EL (cell line): ENCODE data around the gene DNM1.
"Not testable (repeated sequence)": the region's sequence is repeated elsewhere in the genome, so short reads cannot be mapped to it uniquely, and the experiment has no call there.

Experiments
- DNase-seq: peaks from one replicate; pipeline ENCODE4 v3.0.0-alpha.2; 2016

The DNM1 gene

DNA sequence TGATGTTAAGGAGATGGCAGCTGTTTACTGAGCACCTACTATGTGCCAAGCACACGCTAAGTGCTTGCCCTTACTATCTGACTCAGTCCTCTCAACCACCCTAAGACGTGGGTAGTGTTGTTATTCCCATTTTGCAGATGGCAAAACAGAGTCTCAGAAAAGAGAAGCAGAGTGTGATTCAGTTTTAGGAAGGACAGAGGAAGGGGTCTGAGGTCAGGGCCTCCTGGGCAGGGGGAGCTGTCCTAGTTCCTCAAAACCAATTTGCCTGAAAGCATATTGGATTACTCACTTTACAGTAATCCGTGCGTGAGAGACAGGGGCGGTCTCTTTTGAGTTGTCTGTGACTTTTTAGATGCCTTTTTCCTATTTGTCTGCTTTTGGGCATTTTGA, 23.2 kb downstream of the DNM1 start:
- no peak for DNase-seq

DNA sequence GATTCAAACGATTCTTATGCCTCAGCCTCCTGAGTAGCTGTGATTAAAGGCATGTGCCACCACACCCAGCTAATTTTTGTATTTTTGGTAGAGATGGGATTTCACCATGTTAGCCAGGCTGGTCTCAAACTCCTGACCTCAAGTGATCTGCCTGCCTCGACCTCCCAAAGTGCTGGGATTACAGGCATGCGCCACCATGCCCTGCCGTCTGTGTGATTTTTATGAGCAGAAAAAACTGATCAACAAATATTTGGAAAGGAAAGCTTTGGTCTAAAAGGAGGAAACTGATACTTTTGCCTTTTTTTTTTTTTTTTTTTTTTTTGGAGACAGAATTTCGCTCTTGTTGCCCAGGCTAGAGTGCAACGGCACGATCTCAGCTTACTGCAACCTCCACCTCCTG, 27.7 kb downstream of the DNM1 start:
- not testable (repeated sequence) for DNase-seq

DNA sequence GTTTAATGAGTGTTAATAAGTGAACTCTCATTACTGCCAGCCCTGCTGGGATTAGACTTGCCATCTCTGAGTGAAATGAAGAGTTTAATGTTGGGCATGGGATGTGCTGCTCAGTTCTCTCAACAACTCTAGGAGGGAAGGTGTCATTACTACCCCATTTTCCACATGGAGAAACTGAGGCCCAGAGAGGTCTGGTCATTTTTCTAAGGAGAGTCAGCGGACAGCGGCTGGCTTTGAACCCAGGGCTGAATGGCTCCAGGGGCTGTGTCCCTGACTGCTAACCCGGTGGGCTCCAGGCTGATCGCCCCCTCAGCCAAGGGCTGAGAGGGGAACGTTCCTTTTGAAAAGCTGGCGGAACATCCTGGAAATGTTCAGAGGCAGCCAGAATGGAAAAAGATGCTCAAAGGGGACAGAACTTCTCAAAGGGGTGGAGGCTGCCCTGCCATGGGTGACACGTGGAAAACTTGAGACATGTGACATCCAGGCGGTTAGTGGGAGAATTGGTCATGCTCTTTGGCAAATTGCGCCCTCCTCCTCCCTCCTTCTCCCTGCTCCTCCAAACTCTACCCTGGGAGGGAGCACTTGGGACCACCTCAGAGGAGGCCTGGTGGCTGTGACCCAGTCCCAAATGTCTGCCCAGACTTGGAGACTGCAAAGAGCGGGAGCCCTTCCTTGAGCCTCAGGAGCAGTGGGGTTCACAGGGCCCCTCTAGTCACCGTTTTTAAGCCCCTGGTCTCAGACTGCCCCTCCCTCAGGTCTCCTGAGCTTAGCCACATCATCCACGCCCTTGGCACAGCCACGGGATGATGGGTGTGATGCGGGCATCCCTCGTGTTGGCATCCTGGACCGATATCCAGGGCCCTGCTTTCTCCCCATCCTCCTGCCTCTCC, 28.7 kb downstream of the DNM1 start:
- no peak for DNase-seq

DNA sequence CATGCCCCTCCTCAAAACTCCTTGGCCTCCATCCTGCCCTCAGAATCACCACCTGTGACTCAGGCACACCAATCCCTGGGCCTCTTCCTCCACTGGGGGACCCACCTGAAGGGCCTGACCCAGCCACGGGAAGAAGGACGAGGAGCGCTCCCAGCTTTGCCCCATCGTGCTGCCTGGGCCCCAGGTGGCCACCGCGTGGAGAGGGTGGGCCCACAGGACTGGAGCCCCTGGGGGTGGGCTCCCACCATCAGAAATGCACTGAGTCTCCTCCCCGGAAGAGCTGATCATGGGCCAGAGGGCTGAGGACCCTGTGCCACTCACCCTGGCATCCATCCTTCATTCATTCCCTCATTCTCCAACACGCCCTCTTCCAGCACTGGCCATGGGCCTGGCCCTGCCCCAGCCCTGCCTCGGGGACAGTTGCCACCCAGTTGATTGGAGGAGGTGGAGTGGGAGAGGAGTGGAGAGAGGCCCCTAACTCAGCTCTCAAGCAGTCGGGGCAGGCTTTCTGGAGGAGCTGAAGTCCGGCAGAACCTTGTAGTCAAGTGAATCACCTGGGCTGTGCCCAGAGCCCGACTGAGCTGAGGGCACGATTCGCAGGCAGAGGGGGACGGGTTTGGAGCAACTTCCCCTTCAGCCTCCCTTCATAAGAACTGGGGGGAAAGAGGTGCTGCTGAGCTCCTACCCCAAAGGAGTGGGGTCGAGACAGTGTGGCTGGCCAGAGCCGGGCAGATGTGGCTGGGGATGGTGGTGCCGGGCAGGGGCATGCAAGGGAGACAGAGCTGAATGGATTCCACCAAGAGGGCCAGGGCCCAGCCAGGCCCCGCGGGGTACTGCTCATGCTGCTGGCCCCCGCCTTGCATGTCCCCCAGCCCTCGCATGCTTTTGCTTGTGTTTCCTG, 29.6 kb downstream of the DNM1 start:
- DNase-seq: no peak

DNA sequence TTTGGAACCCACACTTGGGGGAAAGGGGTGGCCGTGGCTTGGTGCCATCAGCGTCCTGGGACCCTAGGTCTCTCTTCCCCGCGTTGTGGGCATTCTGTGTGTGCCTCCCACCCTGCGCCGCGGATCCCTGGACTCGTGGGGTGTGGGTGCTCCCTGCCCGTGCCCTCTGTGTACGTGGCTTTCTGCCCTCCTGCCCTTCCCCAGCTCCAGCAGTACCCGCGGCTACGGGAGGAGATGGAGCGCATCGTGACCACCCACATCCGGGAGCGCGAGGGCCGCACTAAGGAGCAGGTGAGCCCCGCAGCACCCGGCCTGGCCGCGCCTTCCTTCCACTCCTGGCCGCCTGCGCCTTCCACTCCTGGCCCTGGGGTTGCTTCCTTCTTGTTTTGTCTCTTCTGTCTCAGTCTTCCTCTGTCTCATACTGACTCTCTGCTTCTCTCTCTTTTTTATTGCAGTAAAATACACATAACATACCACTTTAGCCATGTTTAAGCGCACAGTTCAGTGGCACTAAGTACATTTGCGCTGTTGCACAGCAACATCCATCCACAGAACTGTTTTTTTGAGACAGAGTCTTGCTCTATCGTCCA, 30.7 kb downstream of the DNM1 start:
- DNase-seq: no peak

DNA sequence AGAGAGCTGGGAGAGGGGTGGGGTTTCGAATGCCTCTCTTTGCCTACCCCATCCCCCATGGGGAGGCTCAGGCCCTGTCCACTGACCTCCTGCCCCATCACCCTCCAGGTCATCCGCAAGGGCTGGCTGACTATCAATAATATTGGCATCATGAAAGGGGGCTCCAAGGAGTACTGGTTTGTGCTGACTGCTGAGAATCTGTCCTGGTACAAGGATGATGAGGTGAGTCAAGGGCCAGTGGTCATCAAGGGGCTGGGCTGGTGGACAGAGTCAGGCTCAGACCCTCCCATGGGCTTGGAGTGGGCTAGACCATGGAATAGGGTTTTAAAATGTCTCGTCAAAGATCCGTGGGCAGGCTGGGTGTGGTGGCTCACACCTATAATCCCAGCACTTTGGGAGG, 38.9 kb downstream of the DNM1 start:
- no peak for DNase-seq

DNA sequence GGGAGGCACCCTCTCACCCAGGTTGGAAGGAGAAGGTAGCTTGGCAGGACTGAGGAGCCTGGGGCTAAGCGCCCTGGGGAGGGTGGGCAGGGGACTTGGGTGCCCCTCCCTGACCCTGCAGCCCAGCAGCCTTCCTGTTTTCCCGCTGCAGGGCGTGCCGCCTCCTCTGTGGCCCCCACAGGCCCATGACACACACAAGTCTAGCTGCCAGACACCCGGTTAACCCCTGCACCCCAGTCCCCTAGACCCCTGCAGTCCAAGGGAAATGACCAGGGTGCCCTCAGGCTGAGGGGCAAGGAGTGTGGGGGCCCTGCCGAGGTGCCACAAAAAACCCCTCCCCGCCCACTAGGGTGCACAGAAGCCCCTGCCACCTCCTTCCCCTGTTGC, 39.6 kb downstream of the DNM1 start:
- no peak for DNase-seq

DNA sequence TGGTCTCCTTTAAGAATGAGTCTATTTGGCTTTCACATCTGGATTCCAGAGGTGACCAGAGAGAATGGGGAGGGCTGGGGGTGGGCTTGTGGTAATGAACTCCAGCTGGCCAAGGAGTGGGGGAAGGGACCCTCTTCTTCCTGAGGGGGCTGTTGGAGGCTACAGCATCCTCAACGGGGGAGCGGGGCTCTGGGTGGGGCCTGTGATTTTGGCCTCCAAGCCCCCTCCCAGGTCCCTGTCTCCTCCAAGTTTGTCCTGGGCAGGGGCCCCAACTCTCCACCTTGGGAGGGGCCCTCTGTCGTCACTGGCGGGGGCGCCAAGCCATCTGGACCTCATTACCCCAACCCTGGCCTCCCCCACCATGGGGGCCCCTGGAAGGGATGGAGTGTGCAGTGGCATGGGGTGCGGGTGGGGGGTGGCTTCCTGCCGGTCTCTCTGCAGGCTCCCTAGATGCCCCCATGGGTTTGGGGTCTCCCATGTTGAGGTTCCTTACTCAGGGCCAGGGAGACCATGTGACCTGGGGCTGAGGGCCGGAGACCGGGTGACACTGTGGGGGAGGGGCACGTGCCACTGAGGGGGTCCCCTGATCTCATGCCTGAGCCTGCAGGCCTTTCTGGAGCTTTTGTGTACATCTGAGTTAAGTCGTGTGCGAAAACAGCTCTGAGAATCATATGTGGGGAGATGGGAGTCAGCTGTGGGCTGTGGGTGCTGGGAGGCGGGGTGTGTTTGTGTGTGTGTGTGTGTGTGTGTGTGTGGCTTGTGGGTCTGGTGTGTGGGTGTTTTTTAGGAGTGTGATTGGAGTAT, 40.2 kb downstream of the DNM1 start:
- no peak for DNase-seq

DNA sequence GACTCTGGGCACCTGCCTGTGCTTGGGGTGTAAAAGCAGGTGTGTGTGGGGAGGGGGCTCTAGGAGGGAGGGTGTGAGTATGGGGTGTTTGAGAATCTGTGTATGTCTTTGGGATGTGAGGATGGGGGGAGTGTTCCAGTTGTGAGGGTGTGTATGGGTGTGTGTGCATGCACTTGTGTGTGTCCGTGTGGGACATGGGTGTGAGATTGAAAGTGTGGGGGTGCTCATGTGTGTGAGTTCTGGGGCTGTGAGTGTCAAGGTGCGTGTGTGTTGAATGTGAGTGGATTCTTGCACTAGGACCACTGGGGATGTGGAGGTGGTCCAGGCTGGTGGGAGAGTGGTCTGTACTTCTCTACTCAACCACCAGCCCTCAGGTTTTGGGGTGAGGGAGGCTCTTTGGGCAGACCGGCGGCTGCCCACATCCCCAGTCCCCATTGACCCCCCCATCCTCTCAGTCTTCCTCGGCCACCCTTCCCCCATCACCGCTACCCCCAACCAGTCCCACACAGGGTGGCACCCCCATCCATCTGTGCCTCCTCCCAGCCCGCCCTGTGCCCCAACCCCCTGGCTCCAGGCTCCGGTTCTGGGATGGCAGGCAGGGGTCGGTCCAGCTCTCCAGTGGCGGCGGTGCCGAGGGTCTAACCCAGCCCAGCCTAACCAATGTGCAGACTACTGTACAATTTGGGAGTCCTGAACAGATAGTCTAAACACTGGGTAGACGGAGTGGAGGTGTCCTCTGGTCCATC, 41.1 kb downstream of the DNM1 start:
- DNase-seq: no peak

DNA sequence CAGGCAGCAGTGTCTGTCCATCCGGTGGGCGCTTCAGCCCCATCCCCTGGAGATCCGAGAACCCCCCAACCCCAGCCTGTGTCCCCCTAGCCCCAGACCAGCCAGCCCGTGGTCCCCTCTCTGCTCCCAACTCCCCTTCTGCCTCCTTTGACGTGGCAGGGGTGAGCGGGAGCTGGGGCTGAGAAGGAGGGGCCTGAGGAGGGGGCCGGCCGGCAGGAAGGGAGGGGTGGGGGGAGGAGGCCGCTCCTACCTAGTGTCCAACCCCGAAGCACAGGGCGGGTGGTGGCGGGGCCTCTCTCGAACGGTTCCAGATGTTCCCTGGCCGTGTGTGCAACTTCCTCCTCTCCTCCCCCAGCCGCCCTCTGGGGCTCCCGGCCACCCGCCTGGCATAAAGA, 41.7 kb downstream of the DNM1 start:
- DNase-seq: peak; percentile 86

DNA sequence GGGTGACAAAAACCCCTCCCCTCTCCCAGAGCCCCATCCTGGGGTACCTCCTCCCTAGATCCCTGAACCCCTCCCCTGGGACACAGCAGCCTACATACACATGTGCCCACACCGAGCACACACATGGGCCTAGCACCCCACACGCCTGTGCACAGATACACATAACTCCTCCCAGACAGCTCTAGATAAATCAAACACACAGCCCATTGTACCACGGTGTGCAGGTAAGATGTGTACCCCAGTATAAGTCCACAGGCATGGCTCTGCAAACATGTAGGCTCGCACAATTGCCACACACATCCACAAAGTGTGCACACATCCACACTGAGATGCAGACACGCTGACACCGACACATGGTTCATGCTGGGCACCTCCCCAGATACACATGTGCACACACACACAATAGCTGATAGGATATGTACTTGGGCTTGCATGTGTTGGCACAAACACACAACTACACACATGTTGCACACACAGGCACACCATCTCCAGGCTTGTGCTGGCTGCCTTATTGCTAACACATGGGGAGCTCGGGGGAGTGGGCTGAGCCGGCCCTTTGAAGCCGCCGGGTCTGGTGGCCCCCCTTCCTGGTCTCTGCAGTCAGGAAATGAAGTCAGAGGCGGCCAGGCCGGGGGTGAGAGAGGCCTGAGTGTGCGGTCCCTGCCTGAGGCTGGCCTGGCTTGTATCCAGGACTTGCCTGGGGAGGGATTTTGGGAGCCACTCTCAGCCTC, 42.4 kb downstream of the DNM1 start:
- peak; percentile 82 for DNase-seq

DNA sequence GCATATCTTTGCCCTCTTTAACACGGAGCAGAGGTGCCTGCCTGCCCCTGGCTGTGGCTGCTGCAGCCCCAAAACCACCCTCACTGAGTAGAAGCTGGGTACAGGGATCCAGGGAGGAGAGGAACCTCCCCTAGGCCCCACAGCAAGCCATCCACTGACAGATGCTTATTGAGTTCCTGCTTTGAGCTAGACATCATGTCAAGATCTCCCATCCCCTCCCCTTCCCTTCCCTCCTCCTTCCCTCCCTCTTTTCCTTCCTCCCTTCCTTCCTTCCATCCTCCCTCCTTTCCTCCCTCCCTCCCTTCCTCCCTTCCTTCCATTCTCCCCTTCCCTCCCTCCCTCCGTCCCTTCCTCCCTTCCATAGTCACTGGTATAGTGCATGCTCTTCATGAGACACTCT, 43.3 kb downstream of the DNM1 start:
- no peak for DNase-seq

DNA sequence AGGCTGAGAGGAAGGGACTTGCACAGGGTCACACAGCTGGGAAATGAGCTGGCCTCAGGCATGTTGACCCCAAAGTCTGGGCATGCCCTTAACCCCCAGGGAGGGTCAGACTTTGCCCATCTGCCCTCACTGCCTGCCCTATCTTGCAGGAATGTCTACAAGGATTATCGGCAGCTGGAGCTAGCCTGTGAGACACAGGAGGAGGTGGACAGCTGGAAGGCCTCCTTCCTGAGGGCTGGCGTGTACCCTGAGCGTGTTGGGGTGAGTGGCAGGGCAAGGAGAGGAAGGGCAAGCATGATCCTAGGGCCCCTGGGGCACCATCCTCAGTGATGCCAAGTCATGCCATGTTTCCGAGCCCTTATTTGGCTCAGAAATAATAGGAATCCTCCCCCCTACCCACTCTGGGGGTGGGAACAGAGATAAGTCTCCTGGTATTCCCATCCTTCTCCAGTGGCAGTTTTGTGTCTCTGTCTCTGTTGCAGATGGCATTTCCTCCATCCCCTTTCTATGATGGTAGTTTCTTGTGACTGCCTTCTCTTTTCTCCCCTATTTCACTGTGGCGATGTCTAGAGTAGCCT, 44.1 kb downstream of the DNM1 start:
- no peak for DNase-seq

DNA sequence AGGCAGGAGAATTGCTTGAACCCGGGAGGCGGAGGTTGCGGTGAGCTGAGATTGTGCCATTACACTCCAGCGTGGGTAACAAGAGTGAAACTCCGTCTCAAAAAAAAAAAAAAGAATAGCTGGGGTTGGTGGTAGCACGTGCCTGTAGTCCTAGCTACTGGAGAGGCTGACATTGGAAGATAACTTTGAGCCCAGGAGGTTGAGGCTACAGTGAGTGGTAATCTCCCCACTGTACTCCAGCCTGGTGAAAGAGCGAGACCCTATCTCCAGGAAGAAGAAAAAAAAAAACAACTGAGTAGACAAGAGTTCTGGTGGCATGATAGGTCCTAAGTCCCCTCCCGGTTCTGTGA, 46.4 kb downstream of the DNM1 start:
- no peak for DNase-seq

DNA sequence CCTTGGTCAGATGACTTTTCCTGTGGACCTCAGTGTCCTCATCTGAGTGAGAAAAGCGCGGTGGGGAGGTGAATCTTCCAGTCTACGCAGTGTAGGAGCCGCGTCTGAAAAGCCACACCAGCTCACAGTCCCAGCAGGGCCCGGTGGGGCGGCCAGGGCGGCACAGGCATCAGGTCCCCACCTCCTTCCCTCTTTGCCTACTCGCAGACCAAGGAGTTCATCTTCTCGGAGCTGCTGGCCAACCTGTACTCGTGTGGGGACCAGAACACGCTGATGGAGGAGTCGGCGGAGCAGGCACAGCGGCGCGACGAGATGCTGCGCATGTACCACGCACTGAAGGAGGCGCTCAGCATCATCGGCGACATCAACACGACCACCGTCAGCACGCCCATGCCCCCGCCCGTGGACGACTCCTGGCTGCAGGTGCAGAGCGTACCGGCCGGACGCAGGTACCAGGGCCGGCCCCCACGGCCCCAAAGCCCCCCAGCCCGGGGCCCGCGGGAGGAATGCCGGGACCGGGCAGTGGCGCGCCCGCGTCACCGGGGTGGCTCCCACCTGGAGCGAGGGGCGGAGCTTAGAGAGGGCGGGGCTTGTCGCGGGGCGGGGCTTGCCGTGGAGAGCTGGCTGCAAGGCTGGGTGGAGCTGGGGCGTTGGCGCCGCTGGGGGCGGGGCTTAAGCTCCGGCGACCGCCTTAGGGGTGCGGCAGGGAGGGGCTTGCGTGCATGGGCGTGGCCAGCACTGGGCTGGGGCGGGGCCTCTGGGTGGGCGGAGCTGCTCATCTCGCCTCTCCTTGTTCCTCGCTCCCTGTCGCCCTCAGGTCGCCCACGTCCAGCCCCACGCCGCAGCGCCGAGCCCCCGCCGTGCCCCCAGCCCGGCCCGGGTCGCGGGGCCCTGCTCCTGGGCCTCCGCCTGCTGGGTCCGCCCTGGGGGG, 47.0 kb downstream of the DNM1 start:
- DNase-seq: peak; percentile 55

DNA sequence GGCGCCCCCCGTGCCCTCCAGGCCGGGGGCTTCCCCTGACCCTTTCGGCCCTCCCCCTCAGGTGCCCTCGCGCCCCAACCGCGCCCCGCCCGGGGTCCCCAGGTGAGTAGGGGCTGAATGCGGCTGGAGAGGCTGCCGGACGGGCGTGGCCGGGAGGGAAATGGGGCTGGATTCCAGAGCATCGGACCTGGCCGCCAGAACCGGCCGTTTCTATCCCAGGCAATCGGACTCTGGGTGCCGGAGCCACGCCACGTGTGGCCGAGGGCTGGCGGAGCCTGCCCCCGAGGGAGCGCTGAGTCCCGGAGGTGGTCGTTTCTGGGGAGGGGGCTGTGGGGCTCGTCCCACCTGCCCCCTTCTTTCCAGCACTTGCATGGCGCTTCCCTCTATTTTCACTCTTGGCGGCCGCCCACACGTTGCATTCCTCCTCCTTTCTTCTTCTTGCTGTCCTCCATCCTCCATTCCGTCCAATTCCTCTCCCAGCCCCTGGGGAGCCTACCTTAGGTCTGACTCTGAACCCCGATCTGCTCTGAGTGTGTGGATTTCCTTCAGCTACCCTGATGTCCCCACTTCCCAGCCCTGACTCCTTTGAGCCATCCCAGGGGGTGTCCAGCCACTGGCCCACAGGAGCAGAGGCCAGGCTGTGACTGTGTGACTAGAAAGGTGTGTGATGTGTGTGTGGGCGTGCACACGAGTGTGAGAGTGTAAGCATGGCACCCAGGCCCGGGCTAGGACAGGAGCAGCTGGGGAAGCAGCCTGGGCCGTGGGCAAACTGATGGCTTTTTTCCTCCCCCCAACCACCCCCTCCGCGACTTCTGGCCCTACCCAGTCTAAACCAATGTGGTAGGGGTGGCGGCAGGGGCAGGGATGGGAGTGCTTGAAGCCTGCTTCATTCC, 47.9 kb downstream of the DNM1 start:
- no peak for DNase-seq

DNA sequence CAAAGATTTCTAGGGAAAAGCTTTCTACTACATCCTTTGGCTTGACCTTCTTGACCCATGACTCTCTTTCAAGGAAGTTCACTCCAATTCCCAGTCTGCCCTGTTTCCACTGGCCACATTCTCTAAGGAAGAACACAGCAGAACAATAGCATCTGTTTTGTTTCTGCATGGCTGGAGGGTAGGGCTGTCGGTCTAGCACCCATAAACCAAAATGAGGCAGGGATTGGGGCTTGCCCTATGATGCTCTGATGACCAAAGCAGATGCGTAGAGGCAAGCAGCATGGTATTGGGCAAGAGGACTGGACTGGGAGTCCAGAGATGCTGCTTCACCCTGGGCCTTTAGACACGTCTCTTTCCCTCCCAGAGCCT, 48.5 kb downstream of the DNM1 start:
- peak; percentile 44 for DNase-seq

DNA sequence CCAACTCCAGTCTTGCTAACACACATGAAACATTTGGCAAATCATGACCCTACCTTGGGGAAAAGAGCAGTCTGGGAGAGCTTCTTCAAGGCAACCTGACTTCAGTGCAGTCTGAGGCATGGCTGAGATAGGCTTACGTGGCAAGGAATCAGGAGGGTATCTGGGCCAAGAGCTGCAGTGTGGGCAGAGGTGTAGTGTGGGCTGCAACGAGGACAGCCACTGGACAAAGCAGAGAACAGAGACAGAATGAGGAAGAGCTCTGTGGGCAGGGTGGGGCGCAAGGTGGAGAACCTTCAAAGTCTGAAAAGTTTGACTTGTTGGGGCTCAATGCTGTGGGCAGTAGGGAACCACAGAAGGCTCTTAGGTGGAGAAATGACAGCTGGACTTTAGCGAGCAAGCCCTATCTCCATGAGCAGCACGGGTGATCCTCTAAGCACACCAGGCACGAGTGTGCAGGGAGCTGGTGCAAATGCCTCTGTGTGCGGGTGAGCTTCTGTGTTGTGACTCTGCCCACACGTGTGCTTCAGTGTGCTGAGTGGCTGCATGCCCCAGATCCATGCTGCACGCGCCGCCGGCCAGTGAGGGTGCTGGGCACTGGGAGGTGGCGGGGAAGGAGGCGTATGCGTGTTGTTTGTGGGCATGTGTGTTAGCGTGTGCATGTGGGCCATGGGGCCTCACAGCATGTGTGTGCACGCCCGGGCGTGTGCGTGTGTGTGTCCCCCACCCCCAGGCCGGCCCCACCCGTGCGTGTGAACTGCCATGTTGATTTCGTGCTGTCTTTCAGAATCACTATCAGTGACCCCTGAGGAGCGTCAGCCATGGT, 49.3 kb downstream of the DNM1 start:
- DNase-seq: no peak
